Upper lobe of right lung (tissue), 1 donor: Measurements from ENCODE around the gene SHISAL2B. TPM values are rescaled to one million over a fixed set of nuclear protein-coding genes. Genes with fewer than 3 reads are reported as not detected.
"Not testable (repeated sequence)": the region's sequence is repeated elsewhere in the genome, so short reads cannot be mapped to it uniquely, and the experiment has no call there.

Experiments
- ATAC-seq: fragments of 200-7000 bp; cut with Tn5 transposase; one replicate; pipeline ENCODE4 v1.9.1; 2020; ENCODE audit warnings: mild to moderate bottlenecking, moderate library complexity
- DNase-seq: peaks from one replicate; pipeline ENCODE4 v3.0.0-alpha.2; 2020
- H3K27ac ChIP-seq: fragments of 200-600 bp; one replicate; pipeline ENCODE4 v1.8.0; 2022
- H3K27me3 ChIP-seq: fragments of 200-600 bp; one replicate; pipeline ENCODE4 v1.8.0; 2022; ENCODE audit warnings: mild to moderate bottlenecking
- H3K36me3 ChIP-seq: fragments of 200-600 bp; one replicate; pipeline ENCODE4 v1.8.0; 2022
- H3K4me1 ChIP-seq: fragments of 200-600 bp; one replicate; pipeline ENCODE4 v1.8.0; 2022
- H3K4me3 ChIP-seq: fragments of 200-600 bp; one replicate; pipeline ENCODE4 v1.8.0; 2022; ENCODE audit warnings: mild to moderate bottlenecking
- H3K9me3 ChIP-seq: fragments of 200-600 bp; one replicate; pipeline ENCODE4 v1.8.0; 2022
- intact Hi-C: fragments of 100-400 bp; cut with DNase I; formaldehyde crosslinking; loops from one replicate; pipeline ENCODE4 v1.11.0; 2022
- total RNA-seq: library from RNA; stranded (reverse); fragmentation: NEBNext Ultra II Directional; extraction: Animal tissue kit (Norgen Biotek cat#: 25700); gene quantifications from one replicate; pipeline ENCODE4 v1.2.1, GENCODE V29; 2021
- TF ChIP-seq, protein P1 (sequence below): fragments of 200-600 bp; IDR thresholded peaks from one replicate; pipeline ENCODE4 v1.8.0; 2022; ENCODE audit warnings: antibody characterized with exemption
- donor health status: DM: no; HTN: yes; CAD: no; lungs with severe emphysema.

SHISAL2B gene
- total RNA-seq, 1 donor from 2014 or later = not detected

DNA sequence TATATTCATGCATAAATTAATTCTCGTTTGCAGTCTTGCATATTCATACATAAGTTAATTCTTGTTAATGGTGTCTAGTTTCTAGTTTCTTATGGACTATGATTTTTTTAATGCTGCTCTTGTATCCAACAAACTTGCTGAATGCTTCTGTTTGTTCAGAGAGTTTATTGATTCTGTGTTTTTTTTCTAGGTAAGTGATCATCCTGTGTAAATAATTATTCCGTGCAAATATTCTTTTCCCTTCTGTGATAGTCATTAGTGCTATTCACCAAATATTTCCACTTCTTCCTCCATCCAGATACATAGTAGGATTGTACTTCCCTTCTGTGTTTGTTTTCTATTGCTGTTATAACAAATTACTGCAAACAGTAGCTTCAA is 35.8 kb upstream of the SHISAL2B start:
- TF ChIP-seq, protein P1, sequence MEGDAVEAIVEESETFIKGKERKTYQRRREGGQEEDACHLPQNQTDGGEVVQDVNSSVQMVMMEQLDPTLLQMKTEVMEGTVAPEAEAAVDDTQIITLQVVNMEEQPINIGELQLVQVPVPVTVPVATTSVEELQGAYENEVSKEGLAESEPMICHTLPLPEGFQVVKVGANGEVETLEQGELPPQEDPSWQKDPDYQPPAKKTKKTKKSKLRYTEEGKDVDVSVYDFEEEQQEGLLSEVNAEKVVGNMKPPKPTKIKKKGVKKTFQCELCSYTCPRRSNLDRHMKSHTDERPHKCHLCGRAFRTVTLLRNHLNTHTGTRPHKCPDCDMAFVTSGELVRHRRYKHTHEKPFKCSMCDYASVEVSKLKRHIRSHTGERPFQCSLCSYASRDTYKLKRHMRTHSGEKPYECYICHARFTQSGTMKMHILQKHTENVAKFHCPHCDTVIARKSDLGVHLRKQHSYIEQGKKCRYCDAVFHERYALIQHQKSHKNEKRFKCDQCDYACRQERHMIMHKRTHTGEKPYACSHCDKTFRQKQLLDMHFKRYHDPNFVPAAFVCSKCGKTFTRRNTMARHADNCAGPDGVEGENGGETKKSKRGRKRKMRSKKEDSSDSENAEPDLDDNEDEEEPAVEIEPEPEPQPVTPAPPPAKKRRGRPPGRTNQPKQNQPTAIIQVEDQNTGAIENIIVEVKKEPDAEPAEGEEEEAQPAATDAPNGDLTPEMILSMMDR = no peak
- H3K9me3 ChIP-seq = no peaks in the 10 kb centered on the region
- no peak overlapping the region for H3K27ac ChIP-seq
- H3K36me3 ChIP-seq = no peaks in the 10 kb centered on the region
- DNase-seq = no peak
- no peak for ATAC-seq
- no peaks in the 10 kb centered on the region for H3K4me1 ChIP-seq
- H3K27me3 ChIP-seq = no peaks in the 10 kb centered on the region
- intact Hi-C loops = no loop called here
- no peak overlapping the region for H3K4me3 ChIP-seq

DNA sequence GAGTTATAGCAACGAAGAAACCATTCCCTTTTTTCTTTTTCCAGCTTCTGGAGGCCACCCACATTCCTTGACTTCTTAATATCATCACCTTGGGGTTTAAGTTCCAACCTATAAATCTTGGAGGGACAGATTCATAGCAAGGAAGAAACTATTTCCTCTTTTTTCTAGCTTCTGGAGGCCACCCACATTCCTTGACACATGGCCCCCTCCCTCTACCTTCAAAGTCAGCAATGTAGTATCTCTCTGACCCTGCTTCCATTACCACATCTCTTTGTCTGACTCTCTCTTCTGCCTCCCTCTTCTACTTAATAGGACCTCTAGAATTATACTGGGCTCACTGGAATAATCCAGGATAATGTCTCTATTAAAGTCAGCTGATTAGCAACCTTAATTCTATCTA is 34.7 kb upstream of the SHISAL2B start:
- ATAC-seq = no peak
- no peak overlapping the region for H3K27ac ChIP-seq
- H3K27me3 ChIP-seq = no peaks in the 10 kb centered on the region
- no peaks in the 10 kb centered on the region for H3K9me3 ChIP-seq
- no peak for DNase-seq
- no peak overlapping the region for H3K4me3 ChIP-seq
- no peaks in the 10 kb centered on the region for H3K4me1 ChIP-seq
- no peaks in the 10 kb centered on the region for H3K36me3 ChIP-seq
- TF ChIP-seq, protein P1 = no peak
- intact Hi-C loops = no loop called here

- ATAC-seq (no peak), DNase-seq (no peak)
- no peaks in the 10 kb centered on the region for H3K27me3 ChIP-seq
- H3K4me3 ChIP-seq = no peak overlapping the region
- H3K27ac ChIP-seq = no peak overlapping the region
- H3K4me1 ChIP-seq = no peaks in the 10 kb centered on the region
- H3K9me3 ChIP-seq = no peaks in the 10 kb centered on the region
- TF ChIP-seq, protein P1 = no peak
- intact Hi-C loops = no loop called here
- H3K36me3 ChIP-seq = no peaks in the 10 kb centered on the region
Measured at GRCh38 chr5:64659289-64659688, 31.0 kb upstream of the SHISAL2B start.

- intact Hi-C loops, H3K27ac ChIP-seq, H3K36me3 ChIP-seq, ATAC-seq, DNase-seq, H3K4me1 ChIP-seq, H3K9me3 ChIP-seq, H3K4me3 ChIP-seq, H3K27me3 ChIP-seq: not testable (repeated sequence)
Measured at GRCh38 chr5:64663181-64663580, 27.1 kb upstream of the SHISAL2B start.

- TF ChIP-seq, protein P1 = no peak
- Histone ChIP-seq H3K27ac (no peak overlapping the region), H3K4me1 (no peaks in the 10 kb centered on the region), H3K36me3 (no peaks in the 10 kb centered on the region), H3K4me3 (no peak overlapping the region), H3K9me3 (no peaks in the 10 kb centered on the region), H3K27me3 (no peaks in the 10 kb centered on the region)
- intact Hi-C loops = no loop called here
- DNase-seq = no peak
- no peak for ATAC-seq
Measured at GRCh38 chr5:64665243-64665642, 25.1 kb upstream of the SHISAL2B start.

- Histone ChIP-seq H3K9me3 (no peaks in the 10 kb centered on the region), H3K4me1 (no peaks in the 10 kb centered on the region), H3K4me3 (no peak overlapping the region), H3K27ac (no peak overlapping the region), H3K36me3 (no peaks in the 10 kb centered on the region), H3K27me3 (no peaks in the 10 kb centered on the region)
- intact Hi-C loops = no loop called here
- ATAC-seq = no peak
- TF ChIP-seq, protein P1 = no peak
- no peak for DNase-seq
Measured at GRCh38 chr5:64666078-64666477, 24.2 kb upstream of the SHISAL2B start.
